Bronchial epithelial cell (primary cell): ENCODE results near the gene C10orf143. TPM values are rescaled to one million over a fixed set of nuclear protein-coding genes. Genes with fewer than 3 reads are reported as not detected.
"Not testable (repeated sequence)": the region's sequence is repeated elsewhere in the genome, so short reads cannot be mapped to it uniquely, and the experiment has no call there.

Experiments used
- DNase-seq: peaks from one replicate; pipeline ENCODE4 v3.0.0-alpha.2; 2010; ENCODE audit warnings: low read depth
- FAIRE-seq: peaks from 2 replicates; lab custom pipeline; 2011; peaks lifted over from hg19 to GRCh38; lab: Jason Lieb, UNC
- H3K27me3 ChIP-seq: 2 replicates; pipeline ENCODE4 v1.5.1; 2011; ENCODE audit warnings: low read length; ENCODE audit not compliant: control insufficient read depth, insufficient read depth
- H3K36me3 ChIP-seq: 2 replicates; pipeline ENCODE4 v1.5.1; 2011; ENCODE audit warnings: low read length; ENCODE audit not compliant: control insufficient read depth, insufficient read depth
- H3K4me3 ChIP-seq: 2 replicates; pipeline ENCODE4 v1.5.1; 2011; ENCODE audit warnings: mild to moderate bottlenecking, low read depth, low read length, control low read depth
- total RNA-seq: library from RNA; depleted of rRNA; stranded (reverse); fragments of >200 nt; gene quantifications from 2 replicates; pipeline ENCODE4 v1.2.1, GENCODE V29; 2014
- TF ChIP-seq, protein P1 (sequence below): IDR thresholded peaks from 2 replicates; pipeline ENCODE4 v1.5.1; 2011; ENCODE audit warnings: mild to moderate bottlenecking, moderate library complexity, low read length, control low read depth, inconsistent platforms; ENCODE audit not compliant: insufficient read depth, severe bottlenecking

The C10orf143 gene
- total RNA-seq, 1 donor from 2014 or later: 0.26 TPM

DNA sequence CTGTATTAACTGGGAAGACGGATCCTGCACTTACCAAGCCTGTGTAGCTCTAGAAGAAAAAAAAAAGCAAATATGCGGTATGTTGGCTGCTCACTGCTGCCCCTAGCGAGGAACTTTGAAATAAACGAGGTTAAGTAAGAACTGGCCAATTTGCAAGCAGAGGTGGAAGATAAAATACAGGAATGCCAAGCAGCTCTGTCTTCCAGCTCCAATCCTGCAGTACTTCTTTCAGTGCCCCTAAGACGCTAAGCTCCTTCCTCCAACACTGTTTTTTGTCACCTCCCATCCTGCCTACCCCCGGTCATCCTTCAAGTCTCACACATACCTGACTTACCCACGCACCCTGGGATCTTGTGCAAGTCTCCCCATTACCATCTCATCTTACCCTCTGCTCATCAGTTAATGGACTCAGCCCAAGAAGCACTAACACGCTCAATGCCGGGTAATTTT, 809 bp downstream of the C10orf143 start:
- Histone ChIP-seq H3K4me3 (peak overlapping the region; percentile 99), H3K36me3 (no peaks in the 10 kb centered on the region), H3K27me3 (no peaks in the 10 kb centered on the region)
- peak; percentile 72 for DNase-seq
- TF ChIP-seq, protein P1, sequence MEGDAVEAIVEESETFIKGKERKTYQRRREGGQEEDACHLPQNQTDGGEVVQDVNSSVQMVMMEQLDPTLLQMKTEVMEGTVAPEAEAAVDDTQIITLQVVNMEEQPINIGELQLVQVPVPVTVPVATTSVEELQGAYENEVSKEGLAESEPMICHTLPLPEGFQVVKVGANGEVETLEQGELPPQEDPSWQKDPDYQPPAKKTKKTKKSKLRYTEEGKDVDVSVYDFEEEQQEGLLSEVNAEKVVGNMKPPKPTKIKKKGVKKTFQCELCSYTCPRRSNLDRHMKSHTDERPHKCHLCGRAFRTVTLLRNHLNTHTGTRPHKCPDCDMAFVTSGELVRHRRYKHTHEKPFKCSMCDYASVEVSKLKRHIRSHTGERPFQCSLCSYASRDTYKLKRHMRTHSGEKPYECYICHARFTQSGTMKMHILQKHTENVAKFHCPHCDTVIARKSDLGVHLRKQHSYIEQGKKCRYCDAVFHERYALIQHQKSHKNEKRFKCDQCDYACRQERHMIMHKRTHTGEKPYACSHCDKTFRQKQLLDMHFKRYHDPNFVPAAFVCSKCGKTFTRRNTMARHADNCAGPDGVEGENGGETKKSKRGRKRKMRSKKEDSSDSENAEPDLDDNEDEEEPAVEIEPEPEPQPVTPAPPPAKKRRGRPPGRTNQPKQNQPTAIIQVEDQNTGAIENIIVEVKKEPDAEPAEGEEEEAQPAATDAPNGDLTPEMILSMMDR: peak; percentile 82
- no peak for FAIRE-seq

DNA sequence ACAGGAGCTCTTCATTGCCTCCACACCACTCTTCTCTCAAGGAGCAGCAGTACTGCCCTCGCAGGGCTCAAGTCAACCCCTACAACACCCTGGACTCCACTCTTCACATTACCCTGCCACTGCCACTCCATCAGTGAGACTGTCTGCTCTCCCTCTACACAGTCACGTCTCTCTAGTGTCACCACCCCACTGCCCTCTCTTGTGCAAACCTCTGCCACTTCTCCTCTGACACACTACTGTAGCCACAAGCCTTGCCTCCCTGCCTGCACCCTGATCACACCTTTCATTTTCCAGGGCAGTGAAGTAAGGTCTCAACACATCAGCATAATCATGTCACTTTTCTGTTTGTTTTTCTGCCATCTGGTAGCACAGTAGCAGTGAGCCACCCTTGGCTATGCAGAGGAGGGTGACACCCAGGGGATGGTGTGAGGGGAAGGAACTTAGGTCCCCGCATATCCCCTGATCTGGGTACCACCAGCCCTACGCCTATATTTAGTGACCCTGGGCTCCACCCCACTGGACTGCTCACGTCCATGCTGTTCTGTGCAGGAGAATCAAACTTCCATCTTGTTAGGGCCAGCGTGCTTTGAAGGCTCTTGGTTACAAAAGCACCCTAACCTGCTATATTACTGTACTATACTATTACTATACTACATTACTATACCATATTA, 1.6 kb downstream of the C10orf143 start:
- DNase-seq: no peak
- Histone ChIP-seq H3K4me3 (peak overlapping the region; percentile 99), H3K36me3 (no peaks in the 10 kb centered on the region), H3K27me3 (no peaks in the 10 kb centered on the region)
- TF ChIP-seq, protein P1: no peak
- FAIRE-seq: peak; percentile 13

DNA sequence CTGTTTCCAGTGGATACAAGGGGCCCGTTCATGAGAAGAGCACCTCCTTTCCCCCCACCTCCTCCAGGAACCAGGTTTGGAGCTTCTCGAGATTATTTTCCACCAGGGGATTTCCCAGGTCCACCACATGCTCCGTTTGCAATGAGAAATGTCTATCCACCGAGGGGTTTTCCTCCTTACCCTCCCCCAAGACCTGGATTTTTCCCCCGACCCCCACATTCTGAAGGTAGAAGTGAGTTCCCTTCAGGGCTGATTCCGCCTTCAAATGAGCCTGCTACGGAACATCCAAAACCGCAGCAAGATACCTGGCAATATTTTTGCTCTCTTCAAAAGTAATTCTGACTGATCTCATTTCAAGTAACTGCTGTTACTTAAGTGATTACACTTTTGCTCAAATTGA, 2.5 kb downstream of the C10orf143 start:
- not testable (repeated sequence) for FAIRE-seq, H3K4me3 ChIP-seq, H3K27me3 ChIP-seq, DNase-seq, H3K36me3 ChIP-seq

DNA sequence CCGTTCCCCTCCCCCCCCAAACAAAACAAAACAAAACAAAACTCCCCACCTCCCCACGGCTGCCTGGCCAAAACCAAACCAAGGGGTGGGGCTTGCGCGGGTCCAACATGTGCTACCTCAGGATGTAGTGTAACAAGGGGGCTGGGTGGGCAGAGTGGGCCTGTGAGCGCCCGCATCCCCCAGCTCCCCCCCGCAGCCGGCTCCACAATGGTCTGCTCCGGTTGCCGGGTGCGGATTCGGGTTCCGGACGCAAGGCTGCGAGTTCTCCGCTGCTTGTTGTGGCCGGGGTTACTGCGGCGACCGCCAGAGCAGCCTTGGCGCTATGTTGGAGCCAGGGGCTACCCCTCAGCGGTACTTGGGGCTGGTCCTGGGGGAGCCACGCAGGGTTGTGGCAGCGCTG, 4.9 kb downstream of the C10orf143 start:
- no peak for FAIRE-seq
- TF ChIP-seq, protein P1: no peak

DNA sequence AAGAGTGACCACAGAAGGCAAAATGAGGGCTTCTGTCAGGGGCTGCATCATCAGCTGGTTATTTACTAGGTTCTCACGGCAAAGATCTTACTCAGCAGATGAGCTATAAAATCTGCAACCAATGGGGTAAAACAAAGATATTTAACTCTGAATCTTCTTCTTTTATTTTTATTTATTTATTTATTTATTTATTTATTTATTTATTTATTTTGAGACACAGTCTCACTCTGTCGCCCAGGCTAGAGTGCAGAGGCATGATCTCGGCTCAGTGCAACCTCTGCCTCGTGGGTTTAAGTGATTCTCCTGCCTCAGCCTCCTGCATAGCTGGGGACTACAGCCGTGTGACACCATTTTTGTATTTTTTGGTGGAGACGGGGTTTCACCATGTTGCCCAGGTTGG, 11.3 kb downstream of the C10orf143 start:
- TF ChIP-seq, protein P1: no peak
- Histone ChIP-seq H3K36me3 (no peaks in the 10 kb centered on the region), H3K4me3 (no peak overlapping the region), H3K27me3 (no peaks in the 10 kb centered on the region)
- FAIRE-seq: no peak
- DNase-seq: no peak

More for the DNA sequence above, 4.9 kb downstream of the C10orf143 start:
- no peak overlapping the region for H3K4me3 ChIP-seq
- no peak for DNase-seq
- no peaks in the 10 kb centered on the region for H3K36me3 ChIP-seq
- no peaks in the 10 kb centered on the region for H3K27me3 ChIP-seq

DNA sequence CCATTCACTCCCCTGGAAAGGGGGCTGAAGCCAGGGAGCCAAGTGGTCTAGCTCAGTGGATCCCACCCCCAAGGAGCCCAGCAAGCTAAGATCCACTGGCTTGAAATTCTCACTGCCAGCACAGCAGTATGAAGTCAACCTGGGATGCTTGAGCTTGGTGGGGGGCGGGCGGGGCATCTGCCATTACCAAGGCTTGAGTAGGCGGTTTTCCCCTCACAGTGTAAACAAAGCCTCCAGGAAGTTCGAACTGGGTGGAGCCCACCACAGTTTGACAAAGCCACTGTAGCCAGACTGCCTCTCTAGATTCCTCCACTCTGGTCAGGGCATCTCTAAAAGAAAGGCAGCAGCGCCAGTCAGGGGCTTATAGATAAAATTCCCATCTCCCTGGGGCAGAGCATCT, 20.1 kb downstream of the C10orf143 start:
- H3K4me3 ChIP-seq, DNase-seq, H3K36me3 ChIP-seq, H3K27me3 ChIP-seq, FAIRE-seq: not testable (repeated sequence)

DNA sequence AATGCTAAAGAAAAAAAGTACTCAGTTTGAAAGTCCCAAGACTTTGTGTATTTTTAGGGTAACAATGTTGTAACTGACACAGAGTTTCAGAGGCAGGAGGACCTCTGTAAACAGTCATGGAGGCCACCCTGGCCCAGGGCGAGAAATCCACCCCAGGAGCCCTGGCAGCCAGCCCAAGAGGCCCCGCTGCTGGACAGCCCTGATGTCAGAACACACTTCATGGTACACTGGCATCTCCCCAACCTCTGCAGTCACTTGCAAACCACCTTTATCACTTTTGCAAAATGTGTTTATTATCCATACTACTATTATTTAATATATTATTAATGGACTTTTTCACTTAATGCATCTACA, 30.2 kb downstream of the C10orf143 start:
- no peak for DNase-seq
- H3K36me3 ChIP-seq: no peaks in the 10 kb centered on the region
- H3K4me3 ChIP-seq: no peak overlapping the region
- TF ChIP-seq, protein P1: no peak
- no peaks in the 10 kb centered on the region for H3K27me3 ChIP-seq
- FAIRE-seq: no peak
